C4-2B (cell line): ENCODE measurements around the gene TUSC7.

Source experiments
- CTCF ChIP-seq: fragments of 450-650 bp; conservative IDR thresholded peaks from 2 replicates; pipeline ENCODE4 v1.5.1; 2017; ENCODE audit warnings: mild to moderate bottlenecking
- ZFX ChIP-seq: fragments of 450-650 bp; IDR thresholded peaks from 2 replicates; pipeline ENCODE4 v1.6.1; 2017

- TF ChIP-seq CTCF (no peak), ZFX (no peak)
Observed at GRCh38 chr3:116739678-116740077, 30.1 kb downstream of the TUSC7 start.
